ENCODE results near the gene ACOT11. TPM values are rescaled to one million over a fixed set of nuclear protein-coding genes. Genes with fewer than 3 reads are reported as not detected.
"Not testable (repeated sequence)": the region's sequence is repeated elsewhere in the genome, so short reads cannot be mapped to it uniquely, and the experiment has no call there.

ACOT11 gene
- polyA plus RNA-seq, 1 of the 3 experiments (the other 2 are of a cell fraction) = 6.9 TPM

DNA sequence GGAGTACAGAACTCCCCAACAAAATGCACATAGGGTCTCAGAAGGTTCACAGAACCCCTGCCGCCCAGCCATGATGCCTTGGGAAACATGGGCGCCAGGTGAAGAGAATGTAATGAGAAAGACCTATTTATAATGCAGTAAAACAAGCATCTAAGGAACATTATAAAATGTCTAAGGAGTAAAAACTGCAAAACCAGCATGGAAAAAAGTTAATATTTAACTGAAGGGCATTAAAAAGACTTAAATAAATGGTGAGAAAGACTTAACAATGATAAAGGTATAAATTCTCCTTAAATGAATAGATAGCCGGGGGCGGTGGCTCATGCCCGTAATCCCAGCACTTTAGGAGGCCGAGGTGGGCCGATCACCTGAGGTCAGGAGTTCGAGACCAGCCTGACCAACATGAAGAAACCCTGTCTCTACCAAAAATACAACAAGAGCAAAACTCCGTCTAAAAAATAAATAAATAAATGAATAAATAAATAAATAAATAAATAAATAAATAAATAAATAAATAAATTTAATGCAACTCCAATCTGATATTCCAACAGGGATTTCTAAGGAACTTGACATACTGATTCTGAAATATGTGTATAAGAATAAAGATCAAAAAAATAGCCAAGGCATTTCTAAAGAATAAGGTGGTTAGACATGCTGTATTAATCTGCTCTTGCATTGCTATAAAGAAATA is 27.3 kb upstream of the ACOT11 start:
- Histone ChIP-seq H3K9ac (no peak overlapping the region), H3K79me2 (ENCODE audit: insufficient read depth) (no peaks in the 10 kb centered on the region), H3K9me3 (no peaks in the 10 kb centered on the region), H2AFZ (ENCODE audit: low read depth) (no peak overlapping the region), H4K20me1 (ENCODE audit: insufficient read depth) (no peaks in the 10 kb centered on the region), H3K27ac (ENCODE audit: low read depth in 2 of 2, low read length in 1 of 2) (no peak overlapping the region), H3K4me2 (no peak overlapping the region), H3K4me1 (ENCODE audit: control insufficient read depth in 1 of 2, insufficient read depth in 2 of 2, low read depth in 1 of 2, low read length in 1 of 2) (peaks cover 4 to 7% of the 10 kb centered on the region in 2 experiments; a peak in 1 of 4 replicates), H3K36me3 (replicated peaks in 1 of 2; ENCODE audit: control insufficient read depth in 1 of 2, insufficient read depth in 2 of 2, low read length in 1 of 2) (no peaks in the 10 kb centered on the region), H3K4me3 (ENCODE audit: low read depth in 2 of 2, low read length in 1 of 2) (no peak overlapping the region), H3K9me2 (no peaks in the 10 kb centered on the region), H3F3A (replicated peaks; ENCODE audit: insufficient read depth) (no peaks in the 10 kb centered on the region), H3K27me3 (ENCODE audit: insufficient read depth) (no peaks in the 10 kb centered on the region)
- no peak for DNase-seq
- ChIA-PET POLR2A (no interaction called here), CTCF (interaction anchor here (1.6 kb wide), 1 partner anchor 21 kb away, joined by 6 read pairs; no protein-coding TSS in a partner anchor)
- 87% methylated on average over 9 of the region's 9 CpGs for WGBS (ENCODE audit: low lambda C conversion rate)
- TF ChIP-seq, protein P1, sequence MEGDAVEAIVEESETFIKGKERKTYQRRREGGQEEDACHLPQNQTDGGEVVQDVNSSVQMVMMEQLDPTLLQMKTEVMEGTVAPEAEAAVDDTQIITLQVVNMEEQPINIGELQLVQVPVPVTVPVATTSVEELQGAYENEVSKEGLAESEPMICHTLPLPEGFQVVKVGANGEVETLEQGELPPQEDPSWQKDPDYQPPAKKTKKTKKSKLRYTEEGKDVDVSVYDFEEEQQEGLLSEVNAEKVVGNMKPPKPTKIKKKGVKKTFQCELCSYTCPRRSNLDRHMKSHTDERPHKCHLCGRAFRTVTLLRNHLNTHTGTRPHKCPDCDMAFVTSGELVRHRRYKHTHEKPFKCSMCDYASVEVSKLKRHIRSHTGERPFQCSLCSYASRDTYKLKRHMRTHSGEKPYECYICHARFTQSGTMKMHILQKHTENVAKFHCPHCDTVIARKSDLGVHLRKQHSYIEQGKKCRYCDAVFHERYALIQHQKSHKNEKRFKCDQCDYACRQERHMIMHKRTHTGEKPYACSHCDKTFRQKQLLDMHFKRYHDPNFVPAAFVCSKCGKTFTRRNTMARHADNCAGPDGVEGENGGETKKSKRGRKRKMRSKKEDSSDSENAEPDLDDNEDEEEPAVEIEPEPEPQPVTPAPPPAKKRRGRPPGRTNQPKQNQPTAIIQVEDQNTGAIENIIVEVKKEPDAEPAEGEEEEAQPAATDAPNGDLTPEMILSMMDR (IDR thresholded peaks at IDR 0.05) = no peak
- TF ChIP-seq SIN3A (IDR thresholded peaks at IDR 0.05; ENCODE audit: borderline replicate concordance, low read depth, low read length) = no peak
- no peak for TF ChIP-seq MEF2A (IDR thresholded peaks at IDR 0.05; ENCODE audit: borderline replicate concordance, low read depth)
- no peak for TF ChIP-seq TAF1 (IDR thresholded peaks at IDR 0.05; ENCODE audit: borderline replicate concordance, low read depth, low read length)
- no peak for TF ChIP-seq YY1 (IDR thresholded peaks at IDR 0.05; ENCODE audit: low read depth)
- TF ChIP-seq GATA2 (CRISPR knock-in tag; IDR thresholded peaks at IDR 0.05) = no peak
- no peak for TF ChIP-seq FOXM1 (IDR thresholded peaks at IDR 0.05; ENCODE audit: low read depth)
- TF ChIP-seq ELF1 (IDR thresholded peaks at IDR 0.05) = no peak
- TF ChIP-seq RFX5 (IDR thresholded peaks at IDR 0.05; ENCODE audit: low read length) = no peak
- TF ChIP-seq, protein P2, sequence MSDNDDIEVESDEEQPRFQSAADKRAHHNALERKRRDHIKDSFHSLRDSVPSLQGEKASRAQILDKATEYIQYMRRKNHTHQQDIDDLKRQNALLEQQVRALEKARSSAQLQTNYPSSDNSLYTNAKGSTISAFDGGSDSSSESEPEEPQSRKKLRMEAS (IDR thresholded peaks at IDR 0.05; ENCODE audit: low read depth) = no peak
- no peak for TF ChIP-seq IRF3 (IDR thresholded peaks at IDR 0.05; ENCODE audit: low read depth, low read length)
- TF ChIP-seq USF1 (IDR thresholded peaks at IDR 0.05; ENCODE audit: borderline replicate concordance, low read depth) = no peak
- TF ChIP-seq REST (IDR thresholded peaks at IDR 0.05; ENCODE audit: low read depth, low read length) = no peak
- no peak for TF ChIP-seq EP300 (IDR thresholded peaks at IDR 0.05; ENCODE audit: borderline replicate concordance in 1 of 2, low read depth in 1 of 2, low read length in 1 of 2)

- H3K4me1 ChIP-seq (ENCODE audit: control insufficient read depth in 1 of 2, insufficient read depth in 2 of 2, low read depth in 1 of 2, low read length in 1 of 2); H3K79me2 ChIP-seq (ENCODE audit: insufficient read depth); CTCF ChIA-PET; H3K4me2 ChIP-seq; DNase-seq; H3K36me3 ChIP-seq (replicated peaks in 1 of 2; ENCODE audit: control insufficient read depth in 1 of 2, insufficient read depth in 2 of 2, low read length in 1 of 2); H3K9me2 ChIP-seq; H3K9me3 ChIP-seq; H3F3A ChIP-seq (replicated peaks; ENCODE audit: insufficient read depth); H3K27me3 ChIP-seq (ENCODE audit: insufficient read depth); H4K20me1 ChIP-seq (ENCODE audit: insufficient read depth); H3K4me3 ChIP-seq (ENCODE audit: low read depth in 2 of 2, low read length in 1 of 2); POLR2A ChIA-PET; H3K9ac ChIP-seq; H2AFZ ChIP-seq (ENCODE audit: low read depth); H3K27ac ChIP-seq (ENCODE audit: low read depth in 2 of 2, low read length in 1 of 2): not testable (repeated sequence)
- WGBS (ENCODE audit: low lambda C conversion rate) = 64% methylated on average over 3 of the region's 3 CpGs
Observed at GRCh38 chr1:54526565-54526964, 21.5 kb upstream of the ACOT11 start.
